ENCODE results near the gene APH1A.
"Not testable (repeated sequence)": the region's sequence is repeated elsewhere in the genome, so short reads cannot be mapped to it uniquely, and the experiment has no call there.

APH1A gene

DNA sequence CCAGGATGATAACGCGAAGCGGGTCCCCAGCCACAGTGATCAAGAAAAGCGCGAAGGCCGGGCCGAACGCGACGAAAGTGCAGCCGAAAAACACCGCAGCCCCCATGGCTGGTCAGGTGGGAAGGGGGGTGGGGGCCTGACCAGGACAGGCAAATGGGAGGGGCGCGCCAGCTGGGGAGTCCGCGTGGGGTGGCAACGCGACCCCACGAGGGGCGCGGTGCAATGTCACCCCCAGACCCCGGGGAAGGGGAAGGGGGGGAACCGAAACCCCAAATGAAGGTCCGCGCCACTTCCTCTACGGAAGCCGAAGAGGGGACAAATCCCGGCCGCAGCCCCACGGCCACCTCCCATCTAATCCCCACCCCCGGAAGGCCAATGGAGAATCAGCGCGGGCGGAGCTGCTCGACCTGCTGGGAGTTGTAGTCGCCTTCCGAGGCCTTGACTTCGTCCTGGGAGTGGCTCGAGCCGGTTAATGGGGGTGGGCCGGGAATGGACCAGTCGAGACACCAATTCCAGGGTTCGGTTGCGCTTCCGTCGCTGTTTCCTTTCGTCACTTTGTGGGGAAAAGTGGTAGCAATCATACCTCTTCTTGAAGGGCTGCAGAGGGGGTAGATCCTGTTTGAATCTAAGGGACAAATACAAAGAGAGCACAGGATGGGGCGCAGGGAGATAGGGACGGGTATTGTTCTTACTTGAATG, at the start of gene APH1A:
Gene APH1A (minus strand): TSS at position 312 of the 699 bp plus-strand sequence. CDS start 206 bp downstream, at position 106.
- H3K4me3 Mint-ChIP-seq, result peak within 1 kb of the TSS; percentile 97
- H3K4me1 Mint-ChIP-seq (ENCODE audit: low read depth), result peaks cover 29% of the 10 kb centered on the region
- H3K36me3 Mint-ChIP-seq (ENCODE audit: low read depth), result peaks cover 28% of the 10 kb centered on the region
- no peaks in the 10 kb centered on the region for H3K9me3 Mint-ChIP-seq
- peak within 1 kb of the TSS; percentile 97 for H3K27ac Mint-ChIP-seq
- no peaks in the 10 kb centered on the region for H3K27me3 Mint-ChIP-seq

DNA sequence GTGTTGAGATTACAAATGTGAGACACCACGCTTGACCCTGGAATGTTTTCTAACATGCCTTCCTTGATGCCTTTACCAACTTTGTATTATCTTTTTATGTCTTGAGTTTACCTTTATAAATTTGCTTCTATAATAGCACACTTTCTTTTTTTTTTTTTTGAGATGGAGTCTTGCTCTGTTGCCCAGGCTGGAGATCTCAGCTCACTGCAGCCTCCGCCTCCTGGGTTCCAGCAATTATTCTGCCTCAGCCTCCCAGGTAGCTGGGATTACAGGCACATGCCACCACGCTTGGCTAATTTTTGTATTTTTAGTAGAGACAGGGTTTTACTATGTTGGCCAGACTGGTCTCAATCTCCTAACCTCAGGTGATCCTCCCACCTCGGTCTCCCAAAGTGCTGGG, 45.9 kb upstream of the APH1A start:
- H3K4me3 Mint-ChIP-seq; H3K9me3 Mint-ChIP-seq; H3K27me3 Mint-ChIP-seq; H3K36me3 Mint-ChIP-seq (ENCODE audit: low read depth); H3K27ac Mint-ChIP-seq; H3K4me1 Mint-ChIP-seq (ENCODE audit: low read depth): not testable (repeated sequence)

DNA sequence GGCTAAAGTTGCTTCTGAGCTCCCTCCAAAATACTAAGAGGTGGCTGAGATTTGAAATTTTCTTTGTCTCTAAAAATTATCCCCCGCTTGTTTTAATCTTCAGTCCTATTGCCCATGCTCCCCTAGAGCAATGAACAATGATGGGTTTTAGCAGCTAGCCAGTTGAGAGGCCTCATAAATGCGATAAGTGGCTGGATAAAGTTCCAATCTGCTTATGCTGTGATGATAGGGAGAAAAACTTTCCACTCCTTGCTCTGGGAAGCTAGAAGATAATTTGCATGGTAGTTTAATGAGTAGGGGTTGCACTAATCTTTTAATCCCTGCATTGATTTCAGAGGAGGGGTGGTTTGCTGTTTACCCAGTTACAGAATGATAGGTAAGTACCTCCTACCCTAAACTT, 42.9 kb upstream of the APH1A start:
- Mint-ChIP-seq H3K27me3 (no peaks in the 10 kb centered on the region), H3K27ac (no peak overlapping the region), H3K4me1 (ENCODE audit: low read depth) (no peaks in the 10 kb centered on the region), H3K4me3 (no peak overlapping the region), H3K36me3 (ENCODE audit: low read depth) (peaks cover 22% of the 10 kb centered on the region), H3K9me3 (no peaks in the 10 kb centered on the region)

DNA sequence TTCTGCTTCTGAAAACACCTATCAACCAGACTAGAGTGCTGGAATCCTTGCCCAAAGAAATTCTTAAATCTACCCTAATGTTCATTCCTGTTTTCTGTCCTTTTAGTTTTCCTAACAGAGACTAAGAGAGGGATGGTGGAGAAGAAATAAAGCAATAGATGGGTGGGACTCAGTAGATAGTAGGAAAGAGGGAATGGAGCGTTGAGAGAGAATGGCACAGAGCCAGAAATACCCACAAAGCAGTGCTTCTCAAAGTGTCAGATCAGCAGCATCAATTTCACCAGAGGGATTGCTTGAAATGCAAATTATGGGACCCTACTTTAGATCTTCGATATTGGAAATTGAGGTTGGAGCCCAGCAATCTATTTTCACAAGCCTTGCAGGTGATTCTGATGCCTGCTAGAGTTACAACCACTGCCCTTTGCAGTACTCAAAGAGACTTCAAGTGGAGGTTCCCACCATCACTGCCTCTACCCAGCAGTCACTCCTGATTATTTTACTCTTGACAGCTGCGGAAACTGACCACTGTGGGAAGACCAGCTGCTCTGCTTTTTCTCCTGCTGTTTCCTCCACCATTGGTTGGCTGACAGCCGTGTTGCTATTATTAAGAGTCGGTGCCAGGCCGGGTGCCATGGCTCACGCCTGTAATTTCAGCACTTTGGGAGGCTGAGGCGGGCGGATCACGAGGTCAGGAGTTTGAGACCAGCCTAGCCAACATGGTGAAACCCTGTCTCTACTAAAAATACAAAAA, 41.1 kb upstream of the APH1A start:
- H3K4me1 Mint-ChIP-seq (ENCODE audit: low read depth), result no peaks in the 10 kb centered on the region
- H3K27ac Mint-ChIP-seq, result no peak overlapping the region
- no peaks in the 10 kb centered on the region for H3K27me3 Mint-ChIP-seq
- H3K4me3 Mint-ChIP-seq, result no peak overlapping the region
- H3K36me3 Mint-ChIP-seq (ENCODE audit: low read depth), result peaks cover 37% of the 10 kb centered on the region
- no peaks in the 10 kb centered on the region for H3K9me3 Mint-ChIP-seq

DNA sequence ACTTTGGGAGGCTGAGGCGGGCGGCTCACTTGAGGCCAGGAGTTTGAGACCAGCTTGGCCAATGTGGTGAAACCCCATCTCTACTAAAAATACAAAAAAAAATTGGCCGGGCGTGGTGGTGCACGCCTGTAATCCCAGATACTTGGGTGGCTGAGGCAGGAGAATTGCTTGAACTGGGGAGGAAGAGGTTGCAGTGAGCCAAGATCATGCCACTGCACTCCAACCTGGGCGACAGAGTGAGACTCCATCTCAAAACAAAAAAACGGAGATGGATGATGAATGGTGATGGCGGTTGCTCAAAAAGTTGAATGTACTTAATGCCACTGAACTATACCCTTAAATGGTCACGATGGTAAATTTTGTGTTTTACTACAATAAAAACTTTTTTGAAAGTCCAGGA, 39.8 kb upstream of the APH1A start:
- not testable (repeated sequence) for H3K27ac Mint-ChIP-seq; H3K9me3 Mint-ChIP-seq; H3K27me3 Mint-ChIP-seq; H3K4me1 Mint-ChIP-seq (ENCODE audit: low read depth); H3K4me3 Mint-ChIP-seq
- peaks cover 43% of the 10 kb centered on the region for H3K36me3 Mint-ChIP-seq (ENCODE audit: low read depth)

DNA sequence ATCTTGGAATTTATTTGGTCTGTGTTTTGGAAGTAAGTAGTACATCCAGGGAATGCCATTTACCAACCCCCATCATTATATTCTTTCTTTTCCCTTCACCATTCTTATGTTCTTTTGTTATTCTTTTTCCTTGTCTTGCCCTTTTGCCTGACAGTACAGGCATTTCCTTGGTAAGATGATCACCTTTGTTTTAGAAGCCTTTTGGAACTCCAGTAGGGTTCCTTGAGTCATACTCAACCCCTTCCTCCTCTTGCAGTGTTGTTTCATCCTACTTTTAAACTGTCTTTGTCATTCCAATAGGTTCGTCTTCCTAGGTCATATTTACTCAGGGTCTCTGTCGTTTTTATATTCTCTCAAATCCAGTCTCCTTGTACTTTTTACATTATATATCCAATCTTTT, 34.1 kb upstream of the APH1A start:
- peak overlapping the region; percentile 32 for H3K27ac Mint-ChIP-seq
- H3K4me1 Mint-ChIP-seq (ENCODE audit: low read depth), result peaks cover 9% of the 10 kb centered on the region
- no peaks in the 10 kb centered on the region for H3K9me3 Mint-ChIP-seq
- no peak overlapping the region for H3K4me3 Mint-ChIP-seq
- H3K36me3 Mint-ChIP-seq (ENCODE audit: low read depth), result peaks cover 64% of the 10 kb centered on the region
- H3K27me3 Mint-ChIP-seq, result no peaks in the 10 kb centered on the region

DNA sequence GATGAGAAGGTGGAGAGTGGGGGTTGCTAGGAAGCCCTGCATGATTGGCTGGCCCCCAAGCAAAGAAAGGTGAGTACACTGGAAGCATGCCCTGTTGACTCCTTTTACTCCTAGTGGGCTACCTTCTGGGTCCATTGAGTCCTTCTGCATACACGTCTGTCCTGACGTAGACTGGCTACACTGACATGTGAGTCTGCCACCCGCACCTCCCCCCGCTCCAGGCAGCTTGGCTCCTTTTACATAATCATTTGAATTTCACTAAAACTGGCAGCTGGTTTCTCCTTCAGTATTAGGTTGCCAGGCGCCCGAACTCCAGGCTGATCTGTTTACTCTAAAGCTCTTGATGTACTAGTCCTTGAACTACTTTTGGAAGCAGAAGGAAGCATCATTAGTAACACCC, 33.5 kb upstream of the APH1A start:
- H3K4me1 Mint-ChIP-seq (ENCODE audit: low read depth), result peaks cover 15% of the 10 kb centered on the region
- H3K36me3 Mint-ChIP-seq (ENCODE audit: low read depth), result peaks cover 67% of the 10 kb centered on the region
- H3K9me3 Mint-ChIP-seq, result no peaks in the 10 kb centered on the region
- no peaks in the 10 kb centered on the region for H3K27me3 Mint-ChIP-seq
- H3K27ac Mint-ChIP-seq, result peak overlapping the region; percentile 18
- H3K4me3 Mint-ChIP-seq, result no peak overlapping the region

DNA sequence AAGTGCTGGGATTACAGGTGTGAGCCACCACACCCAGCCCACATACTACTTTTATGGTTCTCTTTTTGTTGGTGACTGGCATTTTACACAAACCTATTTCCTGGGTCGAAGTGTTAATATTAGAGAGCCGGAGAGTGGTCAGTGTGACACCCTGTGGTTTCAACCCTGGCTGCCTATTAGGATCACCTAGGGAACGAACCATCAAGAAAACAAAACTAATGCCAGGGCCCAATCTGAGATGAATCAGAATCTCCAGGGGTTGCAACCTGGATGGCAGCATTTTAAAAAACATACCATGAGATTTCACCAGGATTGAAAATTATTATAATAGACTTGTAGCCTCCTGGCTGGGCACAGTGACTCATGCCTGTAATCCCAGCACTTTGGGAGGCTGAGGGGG, 30.9 kb upstream of the APH1A start:
- Mint-ChIP-seq H3K4me1 (ENCODE audit: low read depth) (peaks cover 38% of the 10 kb centered on the region), H3K9me3 (no peaks in the 10 kb centered on the region), H3K36me3 (ENCODE audit: low read depth) (peaks cover 70% of the 10 kb centered on the region), H3K4me3 (no peak overlapping the region), H3K27me3 (no peaks in the 10 kb centered on the region), H3K27ac (no peak overlapping the region)

DNA sequence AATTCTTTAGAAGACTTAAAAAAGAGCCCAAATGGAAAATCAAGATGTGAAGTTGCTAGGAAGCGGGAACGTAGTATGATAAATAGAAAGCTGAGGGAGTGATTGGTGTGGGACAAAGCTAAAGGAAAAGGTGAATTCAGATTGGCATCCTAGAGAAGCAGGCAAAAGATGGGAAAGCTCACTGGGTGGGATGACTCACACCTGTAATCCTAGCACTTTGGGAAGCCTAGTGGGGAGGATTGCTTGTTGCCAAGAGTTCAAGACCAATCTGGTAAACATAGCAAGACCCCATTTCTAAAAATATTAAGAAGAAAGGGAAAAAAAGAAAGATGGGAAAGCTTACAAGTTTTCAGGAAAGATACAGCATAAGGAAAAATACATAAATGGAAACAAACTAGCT, 26.7 kb upstream of the APH1A start:
- Mint-ChIP-seq H3K9me3 (no peaks in the 10 kb centered on the region), H3K27me3 (no peaks in the 10 kb centered on the region), H3K4me1 (ENCODE audit: low read depth) (peaks cover 49% of the 10 kb centered on the region), H3K4me3 (peak overlapping the region; percentile 96), H3K27ac (peak overlapping the region; percentile 76), H3K36me3 (ENCODE audit: low read depth) (peaks cover 44% of the 10 kb centered on the region)

DNA sequence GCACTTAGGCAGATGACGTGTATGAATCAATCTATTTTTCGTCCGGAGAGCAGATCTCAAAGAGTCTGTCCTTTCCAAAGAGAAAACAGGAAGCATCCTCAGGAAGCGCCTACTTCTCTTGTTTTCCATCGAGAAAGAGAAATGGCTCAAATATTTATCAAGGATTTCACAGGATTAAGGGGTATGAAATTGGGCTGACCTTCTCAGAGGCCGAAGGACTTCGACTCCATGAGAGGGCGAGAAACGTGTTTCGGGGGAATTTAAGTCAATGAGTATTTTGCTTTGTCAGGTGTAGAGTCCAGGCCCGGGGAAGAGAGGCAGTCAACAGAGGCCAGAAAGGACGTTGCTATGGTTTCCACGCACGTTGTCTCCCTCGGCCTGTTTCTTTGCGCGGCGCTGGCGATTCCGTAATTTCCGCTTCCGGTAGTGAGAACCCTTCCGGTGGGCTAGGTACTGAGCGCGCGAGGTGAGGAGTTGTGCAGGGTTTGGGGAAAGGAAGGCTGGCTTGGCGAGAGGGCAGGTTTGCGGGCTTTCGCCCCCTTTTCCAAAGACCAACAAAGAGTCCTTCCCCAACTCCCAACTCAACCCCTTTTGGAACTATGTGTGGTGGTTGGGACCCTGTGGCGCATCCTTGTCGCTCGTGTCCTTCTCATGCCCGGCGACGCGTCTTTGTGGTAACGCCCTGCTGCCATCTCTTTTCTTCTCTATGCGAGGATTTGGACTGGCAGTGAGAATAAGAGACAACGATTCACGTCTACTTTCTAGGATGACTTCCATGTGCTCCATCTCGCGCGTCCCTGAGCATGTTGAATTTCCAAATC, 24.8 kb upstream of the APH1A start, which contains the start of gene MRPS21:
Gene MRPS21 (plus strand): TSS at position 429 of the 821 bp plus-strand sequence. CDS start 506 bp downstream, outside the sequence.
- peaks cover 32% of the 10 kb centered on the region for H3K36me3 Mint-ChIP-seq (ENCODE audit: low read depth)
- no peaks in the 10 kb centered on the region for H3K9me3 Mint-ChIP-seq
- peaks cover 44% of the 10 kb centered on the region for H3K4me1 Mint-ChIP-seq (ENCODE audit: low read depth)
- H3K27me3 Mint-ChIP-seq, result no peaks in the 10 kb centered on the region
- H3K27ac Mint-ChIP-seq, result peak within 1 kb of the TSS; percentile 92
- peak within 1 kb of the TSS; percentile 96 for H3K4me3 Mint-ChIP-seq

DNA sequence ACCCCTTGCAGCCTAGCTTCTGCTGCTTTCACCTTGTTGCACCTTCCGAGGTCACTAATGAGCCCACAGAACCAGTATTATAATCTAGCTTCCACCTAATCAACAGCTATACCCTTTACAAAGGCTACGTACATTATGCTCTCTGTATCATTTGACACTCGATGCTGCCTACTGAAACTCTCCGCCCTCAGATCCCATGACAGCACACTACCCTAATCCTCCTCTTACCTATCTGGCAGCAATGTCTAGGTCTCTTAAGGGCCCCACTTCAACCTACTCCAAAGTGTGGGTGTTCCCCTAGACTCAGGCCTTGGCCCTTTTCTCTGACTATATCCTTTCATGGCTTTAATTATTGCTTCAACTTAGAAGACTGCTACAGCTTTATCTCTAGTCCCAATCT, 20.0 kb upstream of the APH1A start:
- no peaks in the 10 kb centered on the region for H3K9me3 Mint-ChIP-seq
- H3K4me3 Mint-ChIP-seq, result no peak overlapping the region
- H3K27me3 Mint-ChIP-seq, result no peaks in the 10 kb centered on the region
- H3K36me3 Mint-ChIP-seq (ENCODE audit: low read depth), result no peaks in the 10 kb centered on the region
- H3K27ac Mint-ChIP-seq, result no peak overlapping the region
- H3K4me1 Mint-ChIP-seq (ENCODE audit: low read depth), result peaks cover 10% of the 10 kb centered on the region

DNA sequence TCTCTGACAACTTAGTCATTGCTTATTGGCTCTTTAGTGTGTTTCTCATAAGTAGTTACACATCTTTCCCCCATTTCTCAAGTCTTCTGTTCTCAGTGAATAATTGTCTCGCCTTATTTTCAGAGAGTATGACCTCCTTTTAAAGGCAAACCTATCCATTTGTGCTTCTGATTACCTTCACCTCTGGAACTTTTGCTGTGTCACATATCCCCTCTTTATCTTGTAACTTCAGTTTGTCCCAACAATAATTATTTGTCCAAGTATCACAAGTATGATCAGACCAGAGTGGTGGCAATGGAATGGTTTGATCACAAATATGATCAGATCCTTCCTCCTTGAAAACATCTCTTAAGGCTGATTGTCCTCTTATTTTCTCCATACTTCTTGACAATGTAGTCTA, 19.6 kb upstream of the APH1A start:
- Mint-ChIP-seq H3K9me3 (no peaks in the 10 kb centered on the region), H3K36me3 (ENCODE audit: low read depth) (no peaks in the 10 kb centered on the region), H3K4me3 (no peak overlapping the region), H3K4me1 (ENCODE audit: low read depth) (peaks cover 7% of the 10 kb centered on the region), H3K27me3 (no peaks in the 10 kb centered on the region), H3K27ac (no peak overlapping the region)

DNA sequence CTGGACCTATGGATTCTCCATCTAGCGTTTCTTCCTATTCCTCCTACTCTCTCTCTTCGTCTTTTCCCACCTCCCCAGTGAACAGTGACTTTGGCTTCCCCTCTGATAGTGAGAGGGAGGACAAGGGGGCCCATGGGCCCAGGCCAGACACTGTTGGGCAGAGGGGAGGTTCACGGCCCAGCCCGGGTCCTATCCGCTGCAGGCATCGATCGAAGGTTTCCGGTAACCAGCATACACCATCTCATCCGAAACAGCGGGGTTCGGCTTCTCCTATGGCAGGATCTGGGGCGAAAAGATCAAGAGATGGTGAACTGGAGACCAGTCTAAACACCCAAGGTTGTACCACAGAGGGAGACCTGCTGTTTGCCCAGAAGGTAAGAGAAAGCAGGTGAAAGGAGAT, 14.4 kb upstream of the APH1A start:
- Mint-ChIP-seq H3K9me3 (no peaks in the 10 kb centered on the region), H3K27ac (no peak overlapping the region), H3K27me3 (peaks cover 13% of the 10 kb centered on the region), H3K36me3 (ENCODE audit: low read depth) (no peaks in the 10 kb centered on the region), H3K4me3 (peak overlapping the region; percentile 65), H3K4me1 (ENCODE audit: low read depth) (peaks cover 32% of the 10 kb centered on the region)

DNA sequence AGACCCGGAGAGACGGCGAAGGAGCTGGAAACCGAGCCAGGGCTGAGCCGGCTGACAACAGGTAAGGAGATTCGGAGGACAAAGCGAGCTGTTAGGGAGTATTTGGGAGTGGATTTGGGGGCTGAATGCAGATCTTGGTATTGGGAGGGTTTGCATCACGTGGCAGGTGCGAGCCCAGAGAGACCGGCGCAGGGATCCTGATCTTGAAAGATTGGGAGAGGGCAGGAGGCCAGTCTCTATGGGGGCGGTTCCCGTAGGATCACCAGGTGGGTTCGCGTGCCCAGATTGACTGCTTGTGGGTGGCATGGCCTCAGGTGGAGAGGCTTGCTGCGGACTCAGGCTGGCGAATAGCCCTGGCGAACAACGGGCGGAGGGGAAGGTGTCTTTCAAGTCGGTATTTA, 13.7 kb upstream of the APH1A start:
- Mint-ChIP-seq H3K27ac (peak overlapping the region; percentile 93), H3K27me3 (peaks cover 13% of the 10 kb centered on the region), H3K9me3 (no peaks in the 10 kb centered on the region), H3K4me1 (ENCODE audit: low read depth) (peaks cover 32% of the 10 kb centered on the region), H3K36me3 (ENCODE audit: low read depth) (no peaks in the 10 kb centered on the region), H3K4me3 (peak overlapping the region; percentile 82)
